NCI-H526 treated with DMSO at 0.1 percent for 48 hours (cell line): ENCODE measurements around the gene STK32B.
"Not testable (repeated sequence)": the region's sequence is repeated elsewhere in the genome, so short reads cannot be mapped to it uniquely, and the experiment has no call there.

Source experiments
- DNase-seq: peaks from one replicate; lab custom pipeline; 2025; lab: John Stamatoyannopoulos, UW

STK32B gene

DNA sequence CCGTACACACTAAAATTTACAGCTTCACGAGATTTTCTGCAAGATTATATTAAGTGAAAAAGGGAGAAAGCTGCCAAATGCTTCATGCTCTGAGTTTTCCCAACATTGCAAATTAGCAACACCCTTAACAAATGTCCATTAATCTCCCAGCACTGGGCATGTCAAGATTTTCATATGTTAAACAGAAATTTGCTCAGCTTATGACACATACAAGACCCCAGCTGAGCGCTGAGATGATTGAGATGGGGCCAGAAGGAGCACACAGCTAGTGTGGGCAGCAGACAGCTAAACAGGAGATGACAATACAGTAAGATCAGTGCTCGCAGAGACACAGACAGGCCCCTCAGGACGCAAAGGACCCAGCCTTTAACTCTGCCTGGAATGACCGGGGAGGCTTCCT is 208.8 kb downstream of the STK32B start:
- no peak for DNase-seq

DNA sequence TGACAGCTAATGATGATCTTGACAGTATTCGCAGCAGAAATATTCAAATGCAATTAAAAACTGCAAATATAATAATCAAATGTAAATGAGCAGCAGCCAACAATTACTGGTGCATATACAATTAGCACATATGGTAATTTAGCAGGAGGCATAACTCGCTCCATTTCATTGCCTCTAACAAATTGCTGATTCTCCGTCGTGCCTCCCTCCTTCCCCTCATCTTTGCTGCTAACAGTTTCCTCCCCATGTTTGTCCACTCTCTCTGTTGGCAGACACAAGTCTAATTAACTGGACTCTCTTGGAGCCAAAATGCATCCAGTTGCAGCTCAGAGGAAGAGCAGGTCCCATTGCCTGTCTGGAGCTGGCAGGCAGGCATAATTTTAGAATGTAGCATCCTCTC is 210.6 kb downstream of the STK32B start:
- no peak for DNase-seq

DNA sequence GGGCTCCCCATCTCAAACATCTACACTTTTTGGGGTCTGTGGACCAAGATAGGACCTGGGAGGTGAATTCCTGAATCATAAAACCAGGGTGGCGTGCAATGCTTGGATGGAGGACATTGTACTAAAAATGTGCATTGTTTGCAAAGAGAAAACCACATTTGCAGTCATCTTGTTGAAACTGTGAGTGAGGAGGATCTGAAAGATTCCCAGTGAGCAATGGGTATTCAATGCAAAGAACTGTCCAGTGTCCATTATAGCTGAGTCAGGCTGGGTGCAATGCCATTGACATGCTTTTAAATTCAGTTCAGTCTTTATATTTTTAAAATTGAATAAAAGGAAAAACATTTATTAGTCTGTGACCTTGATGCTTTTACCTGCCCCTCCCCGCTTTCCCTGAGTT is 215.7 kb downstream of the STK32B start:
- no peak for DNase-seq

DNA sequence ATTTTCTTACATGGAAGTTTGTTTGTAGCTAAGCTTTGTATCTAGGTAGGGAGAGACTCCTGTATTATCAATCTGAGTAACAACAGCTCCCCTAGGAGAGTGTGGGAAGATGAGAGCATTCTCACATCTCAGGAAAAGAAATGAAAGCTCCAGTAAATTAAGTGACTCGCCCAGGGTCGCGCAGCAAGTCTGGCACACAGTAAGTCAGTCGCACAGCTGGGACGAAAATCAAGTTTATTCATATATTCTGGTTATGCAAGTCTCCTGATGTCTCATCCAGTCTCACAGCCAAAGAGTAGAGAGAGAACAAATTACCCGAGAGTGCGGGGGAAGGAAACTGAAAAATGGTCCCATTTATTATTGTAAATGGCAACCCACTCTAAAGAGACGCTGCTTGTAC is 216.1 kb downstream of the STK32B start:
- DNase-seq: no peak

DNA sequence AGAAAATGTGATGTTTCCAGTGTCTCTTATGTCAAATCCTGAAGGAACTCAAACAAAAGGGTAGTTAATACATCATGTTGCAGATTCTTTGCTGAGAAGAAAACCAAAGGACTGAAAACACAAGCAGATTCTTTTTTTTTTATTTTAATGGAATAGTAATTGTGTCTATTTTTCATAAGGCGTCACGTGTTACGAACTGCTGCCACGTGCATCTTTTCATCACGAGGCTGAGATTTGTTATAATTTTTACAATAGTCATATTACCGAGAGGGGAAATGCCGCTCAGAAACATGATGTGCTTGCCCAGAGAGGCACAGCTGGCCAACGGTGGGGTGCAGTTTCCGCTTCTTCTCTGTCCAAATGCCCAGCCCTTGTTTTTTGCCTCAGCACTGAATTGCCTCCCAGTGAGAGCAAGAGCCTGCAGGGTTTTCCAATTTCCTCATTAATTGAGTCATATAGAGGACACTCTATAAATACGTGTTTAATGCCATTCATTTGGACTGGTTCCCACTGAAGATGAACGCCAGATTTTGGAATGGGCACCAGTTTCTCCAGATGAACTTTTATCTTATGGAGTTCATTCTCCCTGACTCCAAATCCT is 225.3 kb downstream of the STK32B start:
- DNase-seq: no peak

DNA sequence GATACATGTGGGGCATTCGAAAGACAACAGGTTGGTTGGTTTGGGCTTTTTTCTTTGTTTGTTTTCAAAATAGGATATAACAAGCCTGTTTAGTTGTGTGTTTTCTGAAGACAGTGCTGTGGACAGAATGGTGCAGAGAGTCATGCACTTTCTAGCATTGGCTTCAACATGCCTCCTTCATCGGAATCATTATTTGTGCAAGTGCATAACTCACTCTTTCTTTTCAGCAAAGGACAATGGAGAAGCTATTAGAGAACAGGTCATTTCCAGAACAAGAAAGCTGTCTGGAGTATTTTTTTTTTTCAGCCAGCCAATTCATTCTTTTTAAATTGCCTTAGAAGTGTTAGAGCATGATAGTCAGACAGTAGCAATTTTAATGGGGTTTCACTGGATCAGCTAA is 225.8 kb downstream of the STK32B start:
- DNase-seq: no peak

DNA sequence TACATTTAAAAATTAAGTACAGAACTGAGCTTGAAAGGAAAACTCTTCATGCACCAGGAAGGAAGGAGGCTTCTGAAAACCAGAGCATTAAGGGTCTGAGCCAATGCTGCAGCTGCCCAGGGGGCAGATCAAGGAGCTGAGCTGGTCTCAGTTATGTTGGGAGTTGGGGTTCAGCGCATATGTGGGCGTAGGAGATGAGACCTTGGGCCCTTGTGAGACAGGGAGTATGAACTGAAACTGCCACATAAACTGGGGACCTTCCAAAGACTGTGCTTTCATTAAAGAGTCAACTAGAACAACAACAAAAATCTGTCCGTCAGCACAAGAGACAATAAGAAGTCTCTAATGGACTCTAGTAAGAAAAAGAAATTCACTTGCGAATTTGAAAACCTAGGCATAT is 226.9 kb downstream of the STK32B start:
- DNase-seq: no peak

DNA sequence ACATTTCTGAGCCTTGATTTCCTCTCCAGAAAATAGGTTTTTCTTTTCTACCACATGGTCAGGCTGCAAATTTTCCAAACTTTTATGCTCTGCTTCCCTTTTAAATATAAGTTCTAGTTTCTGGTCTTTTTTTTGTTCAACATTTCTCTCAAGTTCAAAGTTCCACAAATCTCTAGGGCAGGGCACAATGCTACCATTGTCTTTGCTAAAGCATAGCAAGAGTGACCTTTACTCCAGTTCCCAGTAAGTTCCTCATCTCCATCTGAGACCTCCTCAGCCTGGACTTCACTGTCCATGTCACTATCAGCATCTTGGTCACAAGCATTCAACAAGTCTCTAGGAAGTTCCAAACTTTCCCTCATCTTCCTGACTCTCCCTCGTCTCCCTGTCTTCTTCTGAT is 228.8 kb downstream of the STK32B start:
- not testable (repeated sequence) for DNase-seq

DNA sequence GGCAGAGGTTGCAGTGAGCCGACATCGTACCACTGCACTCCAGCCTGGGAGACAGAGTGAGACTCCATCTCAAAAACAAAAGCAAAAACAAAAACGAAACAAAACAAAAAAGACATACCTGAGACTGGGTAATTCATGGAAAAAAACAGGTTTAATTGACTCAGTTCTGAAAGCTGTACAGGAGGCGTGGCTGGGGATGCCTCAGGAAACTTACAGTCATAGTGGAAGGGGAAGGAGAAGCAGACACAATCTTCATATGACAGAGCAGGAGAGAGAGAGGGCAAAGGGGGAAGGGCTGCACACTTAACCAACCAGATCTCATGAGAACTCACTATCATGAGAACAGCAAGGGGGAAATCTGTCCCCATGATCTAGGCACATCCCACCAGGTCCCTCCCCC is 229.5 kb downstream of the STK32B start:
- DNase-seq: no peak

DNA sequence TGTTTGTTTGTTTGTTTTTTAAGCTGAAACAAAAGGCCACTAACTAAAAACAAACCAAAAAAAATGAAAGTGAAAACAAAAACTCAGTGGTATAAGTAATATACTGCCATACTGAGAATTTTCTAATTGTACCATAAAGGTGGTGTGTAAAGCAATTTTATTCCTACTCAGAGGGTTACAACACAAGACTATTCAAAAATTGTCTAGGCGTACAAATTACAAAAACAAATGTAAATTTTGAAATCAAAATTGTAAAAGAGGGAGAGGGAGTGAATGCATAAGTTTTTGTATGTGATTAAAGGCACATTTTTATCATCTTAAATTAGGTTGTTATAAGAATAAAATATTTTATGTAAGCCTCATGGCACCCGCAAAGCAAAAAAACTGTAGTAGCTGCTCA is 232.6 kb downstream of the STK32B start:
- DNase-seq: no peak

DNA sequence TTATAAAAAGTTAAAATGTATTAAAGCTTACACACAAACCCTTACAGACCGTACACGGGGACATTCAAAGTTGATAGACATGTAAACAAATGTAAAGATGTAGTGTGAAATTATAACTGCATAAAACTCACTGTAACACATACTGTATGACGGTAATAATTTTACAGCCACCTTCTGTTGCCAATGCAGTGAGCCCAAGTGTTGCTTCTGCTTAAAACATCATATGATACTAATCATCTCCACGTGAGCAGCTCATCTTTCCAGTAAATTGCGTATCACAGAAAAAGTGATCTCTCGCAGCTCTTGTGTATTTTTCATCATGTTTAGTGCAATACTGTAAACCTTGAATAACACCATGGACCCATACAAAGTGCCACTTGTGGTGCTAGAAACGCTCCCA is 233.2 kb downstream of the STK32B start:
- no peak for DNase-seq

DNA sequence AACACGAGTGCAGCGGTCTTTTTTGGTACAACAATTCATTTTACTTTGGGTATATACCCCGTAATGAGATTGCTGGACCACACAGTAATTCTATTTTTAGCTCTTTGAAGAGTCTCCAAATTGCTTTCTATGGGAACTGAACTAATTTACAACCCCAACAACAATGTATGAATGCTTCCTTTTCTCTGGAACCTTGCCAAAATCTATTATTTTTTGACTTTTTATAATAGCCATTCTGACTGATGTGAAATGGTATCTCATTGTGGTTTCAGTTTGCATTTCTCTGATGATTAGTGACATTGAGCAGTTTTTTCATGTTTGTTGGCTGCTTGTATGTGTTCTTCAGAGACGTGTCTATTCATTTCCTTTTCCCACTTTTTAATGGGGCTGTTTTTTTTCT is 240.8 kb downstream of the STK32B start:
- no peak for DNase-seq

DNA sequence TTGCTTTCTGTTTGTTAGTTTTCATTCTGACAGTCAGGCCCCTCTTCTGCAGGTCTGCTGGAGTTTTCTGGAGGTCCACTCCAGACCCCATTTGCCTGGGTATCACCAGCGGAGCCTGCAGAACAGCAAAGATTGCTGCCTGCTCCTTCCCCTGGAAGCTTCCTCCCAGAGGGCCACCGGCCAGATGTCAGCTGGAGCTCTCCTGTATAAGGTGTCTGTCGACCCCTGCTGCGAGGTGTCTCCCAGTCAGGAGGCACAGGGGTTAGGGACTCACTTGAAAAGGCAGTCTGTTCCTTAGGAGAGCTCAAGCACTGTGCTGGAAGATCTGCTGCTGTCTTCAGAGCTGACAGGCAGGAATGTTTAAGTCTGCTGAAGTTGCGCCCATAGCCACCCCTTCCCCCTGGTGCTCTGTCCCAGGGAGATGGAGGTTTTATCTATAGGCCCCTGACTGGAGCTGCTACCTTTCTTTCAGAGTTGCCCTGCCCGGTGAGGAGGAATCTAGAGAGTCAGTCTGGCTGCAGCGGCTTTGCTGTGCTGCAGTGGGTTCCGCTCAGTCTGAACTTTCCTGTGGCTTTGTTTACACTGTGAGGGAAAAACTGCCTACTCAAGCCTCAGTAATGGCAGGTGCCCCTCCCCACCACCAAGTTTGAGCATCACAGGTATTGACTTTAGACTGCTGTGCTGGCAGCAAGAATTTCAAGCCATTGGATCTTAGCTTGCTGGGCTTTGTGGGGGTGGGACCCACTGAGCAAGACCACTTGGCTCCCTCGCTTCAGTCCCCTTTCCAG is 246.9 kb downstream of the STK32B start:
- DNase-seq: not testable (repeated sequence)

DNA sequence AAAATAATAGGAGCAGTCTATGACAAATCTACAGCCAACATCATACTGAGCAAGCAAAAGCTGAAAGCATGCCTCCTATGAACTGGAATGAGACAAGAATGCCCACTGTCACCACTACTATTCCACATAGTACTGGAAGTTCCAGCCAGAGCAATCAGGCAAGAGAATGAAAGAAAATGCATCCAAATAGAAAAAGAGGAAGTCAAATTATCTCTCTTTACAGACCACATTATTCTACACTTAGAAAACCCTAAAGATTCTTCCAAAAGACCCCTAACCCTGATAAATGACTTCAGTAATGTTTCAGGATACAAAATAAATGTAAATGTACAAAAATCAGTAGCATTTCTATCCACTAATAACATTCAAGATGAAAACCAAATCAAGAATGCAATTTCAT is 249.0 kb downstream of the STK32B start:
- DNase-seq: no peak

DNA sequence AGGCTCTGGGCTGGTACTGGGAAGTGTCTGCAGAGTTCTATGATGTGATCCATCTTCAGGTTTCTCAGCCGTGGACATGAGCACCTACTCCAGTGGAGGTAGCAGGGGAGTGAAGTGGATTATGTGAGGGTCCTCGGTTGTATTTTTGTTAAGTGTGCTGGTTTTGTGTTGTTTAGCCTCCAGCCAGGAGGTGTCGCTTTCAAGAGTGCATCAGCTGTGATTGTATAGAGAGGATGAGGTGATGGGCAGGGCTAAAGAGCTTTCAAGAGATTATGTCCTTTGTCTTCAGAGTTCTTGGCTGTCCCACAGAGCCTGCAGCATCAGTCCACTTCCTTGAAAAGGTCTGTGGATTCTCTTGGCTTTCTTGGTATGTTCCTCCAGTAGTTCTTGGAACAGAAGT is 256.6 kb downstream of the STK32B start:
- no peak for DNase-seq

DNA sequence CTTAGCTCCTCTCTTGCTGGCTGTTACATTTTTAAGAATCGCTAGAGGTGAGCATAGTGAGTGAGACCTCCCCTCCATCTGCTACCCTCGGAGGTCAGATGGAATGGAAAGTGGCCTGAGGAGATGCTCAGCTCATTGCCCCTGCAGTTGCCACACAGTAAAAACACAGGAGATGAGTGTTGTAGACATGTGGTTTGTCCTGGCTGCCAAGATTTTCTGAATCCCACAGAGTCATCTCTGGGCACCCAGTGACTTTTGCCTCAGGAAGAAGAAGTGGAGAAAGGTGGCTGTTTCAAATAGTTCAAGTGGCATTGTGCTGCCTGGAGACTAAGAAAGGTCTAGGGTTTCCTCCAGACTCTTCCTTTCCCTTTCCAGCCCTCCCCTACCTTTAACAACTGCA is 271.0 kb downstream of the STK32B start:
- DNase-seq: no peak

DNA sequence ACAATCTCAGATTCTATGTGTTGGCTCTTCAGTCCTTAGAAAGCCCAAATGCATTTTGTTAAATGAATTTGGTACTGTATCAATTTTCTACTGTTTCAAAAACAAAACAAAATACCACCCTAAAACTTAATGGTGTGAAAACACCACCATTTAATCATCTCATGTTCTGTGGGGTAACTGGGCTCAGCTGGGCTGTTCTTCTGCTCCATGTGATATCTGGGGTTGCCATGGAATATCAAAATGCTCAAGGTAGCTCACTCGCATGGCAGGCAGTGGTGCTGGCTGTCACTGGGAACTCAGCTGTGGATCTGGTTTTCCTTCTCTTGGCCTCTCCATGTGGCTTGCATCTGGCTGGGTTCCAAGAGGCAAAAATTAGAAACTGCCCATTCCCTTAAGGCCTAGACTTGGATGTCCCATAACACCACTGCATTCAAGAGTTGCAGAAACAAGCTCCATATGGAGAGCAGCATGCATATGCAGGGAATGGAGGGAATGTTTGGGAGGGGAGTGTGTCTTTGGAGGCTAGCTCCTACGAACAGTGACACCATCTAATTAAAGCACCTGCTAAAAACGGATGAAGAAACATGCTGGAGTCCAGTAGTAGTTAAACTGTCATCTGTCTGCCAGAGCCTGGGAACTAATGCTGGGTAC is 279.2 kb downstream of the STK32B start:
- DNase-seq: no peak

DNA sequence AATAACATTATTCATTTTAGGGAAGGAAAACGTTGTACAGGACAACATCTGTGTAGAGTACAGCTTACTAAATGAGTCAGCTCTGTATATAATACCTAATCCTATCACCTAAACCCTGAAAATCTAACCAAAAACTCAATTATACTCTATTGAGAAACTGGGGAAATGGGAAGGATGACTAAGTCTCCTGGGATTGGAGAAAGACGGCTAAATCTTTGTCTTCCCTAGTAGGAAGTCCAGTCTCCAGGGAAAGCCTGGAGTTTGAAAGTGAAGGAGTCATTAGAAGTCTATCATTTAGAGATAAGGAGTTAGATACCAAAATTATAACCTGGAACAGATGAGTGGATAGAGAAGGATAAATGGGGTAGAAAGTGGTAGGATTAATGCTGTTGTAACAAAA is 286.5 kb downstream of the STK32B start:
- no peak for DNase-seq

DNA sequence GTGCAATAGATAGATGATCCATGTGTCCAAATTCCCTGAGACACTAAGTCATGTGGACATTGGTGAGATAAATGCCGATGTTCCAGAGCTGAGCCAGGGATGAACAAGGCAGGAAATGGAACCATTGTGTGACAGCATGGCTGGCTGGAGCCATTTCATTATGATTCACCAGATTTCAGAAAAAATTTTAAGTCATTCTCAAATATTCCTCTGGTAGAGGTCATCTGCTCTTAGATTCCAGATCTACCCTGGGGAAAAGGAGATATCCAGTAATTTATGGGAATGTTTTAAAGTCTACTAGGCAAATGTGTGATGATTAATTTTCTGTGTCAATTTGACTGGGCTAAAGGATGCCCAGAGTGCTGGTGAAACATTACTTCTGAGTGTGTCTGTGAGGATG is 287.3 kb downstream of the STK32B start:
- no peak for DNase-seq

DNA sequence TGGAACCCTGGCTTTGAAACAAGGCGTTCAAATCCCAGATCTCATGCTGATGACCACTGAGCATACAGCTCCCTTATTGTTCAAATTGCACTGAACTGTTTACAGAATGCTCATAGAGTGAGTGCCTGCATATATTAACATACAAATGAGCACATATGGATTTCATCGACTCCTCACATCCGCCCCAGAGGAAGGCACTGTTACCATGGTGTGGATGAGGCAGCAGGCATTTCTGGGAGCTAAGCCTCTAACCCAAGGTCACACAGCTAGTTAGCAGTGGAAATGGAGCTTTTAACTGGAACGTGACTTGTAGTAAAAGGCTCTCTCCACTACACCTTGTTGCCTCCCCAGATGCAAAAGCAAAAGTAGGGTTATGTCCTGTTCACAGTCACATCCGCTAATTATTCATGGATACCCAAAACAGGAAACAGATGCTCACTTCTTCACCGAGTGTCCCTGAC is 289.7 kb downstream of the STK32B start:
- peak; percentile 15 for DNase-seq

DNA sequence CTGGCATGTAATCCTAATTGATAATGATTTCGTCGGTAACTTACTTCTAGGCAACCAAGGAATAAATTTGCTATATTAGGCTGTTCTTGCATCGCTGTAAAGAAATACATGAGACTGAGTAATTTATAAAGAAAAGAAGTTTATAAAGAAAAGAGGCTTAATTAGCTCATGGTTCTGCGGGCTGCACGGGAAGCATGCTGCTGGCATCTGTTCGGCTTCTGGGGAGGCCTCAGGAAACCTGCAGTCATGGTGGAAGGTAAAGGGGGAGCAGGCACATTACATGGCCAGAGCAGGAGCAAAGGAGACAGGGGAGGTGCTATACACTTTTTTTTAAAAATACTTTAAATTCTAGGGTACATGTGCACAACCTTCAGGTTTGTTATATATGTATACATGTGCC is 290.2 kb downstream of the STK32B start:
- DNase-seq: no peak

DNA sequence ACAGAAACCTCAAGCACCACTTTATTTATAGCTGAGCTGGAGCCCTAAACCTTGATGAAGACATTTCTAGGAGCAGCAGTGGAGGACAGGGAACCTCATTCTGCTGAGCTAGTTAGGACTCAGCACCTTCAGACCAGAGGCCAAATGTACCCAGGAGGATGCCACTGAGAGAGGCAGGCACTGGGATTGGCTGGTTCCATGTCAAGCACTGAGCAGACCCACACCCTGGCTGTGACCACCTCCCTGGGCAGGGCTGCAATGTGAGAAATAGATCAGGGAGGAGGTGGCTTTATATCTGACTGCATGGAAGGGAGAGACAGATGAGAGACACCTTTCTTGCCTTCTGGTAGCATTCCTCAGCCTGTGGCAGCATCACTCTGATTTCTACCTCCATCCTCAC is 304.6 kb downstream of the STK32B start:
- DNase-seq: no peak

DNA sequence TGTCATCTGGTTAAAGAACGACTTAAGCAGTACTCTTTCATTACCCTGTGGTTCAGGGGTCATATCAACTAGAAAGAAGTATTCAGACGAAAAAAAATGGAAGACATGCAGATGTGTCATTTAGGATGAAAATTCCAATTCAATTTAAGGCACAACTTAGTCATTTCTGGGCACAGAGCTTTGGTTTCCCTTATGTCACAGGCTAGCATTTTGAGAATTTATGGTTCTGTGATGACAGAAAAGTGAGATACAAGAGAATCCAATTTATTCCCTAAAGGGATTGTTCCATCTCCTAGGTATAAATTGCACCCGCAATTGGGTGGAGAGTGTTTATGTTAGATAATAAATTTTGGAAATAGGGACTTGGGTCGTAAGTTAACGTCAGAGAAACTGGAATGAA is 306.6 kb downstream of the STK32B start:
- no peak for DNase-seq
